ENCODE data around the gene LPAR1.
"Not testable (repeated sequence)": the region's sequence is repeated elsewhere in the genome, so short reads cannot be mapped to it uniquely, and the experiment has no call there.

Gene LPAR1

GRCh38 chr9:110871736-110872135 lies 166.5 kb downstream of the LPAR1 start:
- DNase-seq (ENCODE audit: extremely low spot score), result no peak
- POLR2A ChIA-PET, result no interaction called here
- CTCF ChIA-PET, result interaction anchor here (1.0 to 2.2 kb wide), 2 partner anchors 8 to 13 kb away, joined by 3 to 7 read pairs; no protein-coding TSS in a partner anchor
- TF ChIP-seq CTCF (IDR thresholded peaks at IDR 0.05; ENCODE audit: control extremely low read depth, extremely low read depth, low read depth, missing control alignments), result no peak

GRCh38 chr9:110869931-110870330 lies 168.3 kb downstream of the LPAR1 start:
- no peak for DNase-seq (ENCODE audit: extremely low spot score)
- ChIA-PET POLR2A (no interaction called here), CTCF (no interaction called here)
- TF ChIP-seq CTCF (IDR thresholded peaks at IDR 0.05; ENCODE audit: control extremely low read depth, extremely low read depth, low read depth, missing control alignments), result no peak

- POLR2A ChIA-PET, result no interaction called here
- TF ChIP-seq CTCF (IDR thresholded peaks at IDR 0.05; ENCODE audit: control extremely low read depth, extremely low read depth, low read depth, missing control alignments), result no peak
- CTCF ChIA-PET, result interaction anchor here (1.1 kb wide), 1 partner anchor 8 kb away, joined by 3 read pairs; no protein-coding TSS in a partner anchor
- no peak for DNase-seq (ENCODE audit: extremely low spot score)
Measured at GRCh38 chr9:110864011-110864410, 174.3 kb downstream of the LPAR1 start.

- DNase-seq (ENCODE audit: extremely low spot score); POLR2A ChIA-PET; CTCF ChIA-PET: not testable (repeated sequence)
Measured at GRCh38 chr9:110861370-110862110, 176.7 kb downstream of the LPAR1 start.

GRCh38 chr9:110856772-110857171 lies 181.5 kb downstream of the LPAR1 start:
- POLR2A ChIA-PET, result no interaction called here
- CTCF ChIA-PET, result no interaction called here
- no peak for DNase-seq (ENCODE audit: extremely low spot score)
- no peak for TF ChIP-seq CTCF (IDR thresholded peaks at IDR 0.05; ENCODE audit: control extremely low read depth, extremely low read depth, low read depth, missing control alignments)

- no peak for TF ChIP-seq CTCF (IDR thresholded peaks at IDR 0.05; ENCODE audit: control extremely low read depth, extremely low read depth, low read depth, missing control alignments)
- DNase-seq (ENCODE audit: extremely low spot score), result no peak
- ChIA-PET CTCF (no interaction called here), POLR2A (no interaction called here)
Measured at GRCh38 chr9:110850401-110851135, 187.7 kb downstream of the LPAR1 start.

- no peak for DNase-seq (ENCODE audit: extremely low spot score)
- ChIA-PET POLR2A (no interaction called here), CTCF (no interaction called here)
- no peak for TF ChIP-seq CTCF (IDR thresholded peaks at IDR 0.05; ENCODE audit: control extremely low read depth, extremely low read depth, low read depth, missing control alignments)
Measured at GRCh38 chr9:110847671-110848070, 190.6 kb downstream of the LPAR1 start.

Measured in GM10248 (cell line).